ENCODE measurements around the gene ARF6.
"Not testable (repeated sequence)": the region's sequence is repeated elsewhere in the genome, so short reads cannot be mapped to it uniquely, and the experiment has no call there.

ARF6 gene

DNA sequence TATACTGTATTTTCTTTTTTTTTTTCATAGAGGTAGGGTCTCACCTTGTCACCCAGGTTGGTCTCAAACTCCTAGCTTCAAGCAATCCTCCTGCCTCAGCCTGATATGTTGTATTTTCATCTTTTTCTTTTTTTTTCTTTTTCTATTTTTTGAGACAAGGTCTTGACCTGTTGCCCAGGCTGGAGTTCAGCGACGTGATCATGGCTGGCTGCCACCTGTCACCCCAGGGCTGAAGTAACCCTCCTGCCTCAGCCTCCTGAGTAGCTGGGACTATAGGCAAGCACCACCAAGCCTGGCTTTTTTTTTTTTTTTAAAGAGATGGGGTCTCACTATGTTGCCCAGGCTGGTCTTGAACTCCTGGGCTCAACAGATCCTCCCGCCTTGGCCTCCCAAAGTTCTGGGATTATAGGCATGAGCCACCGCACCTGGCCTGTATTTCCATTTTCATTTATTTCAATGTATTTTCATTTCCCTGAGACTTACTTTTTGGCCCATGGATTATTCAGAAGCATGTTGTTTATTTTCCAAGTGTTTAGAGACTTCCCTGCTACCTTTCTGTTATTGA lies 16.2 kb upstream of the ARF6 start:
- DNase-seq (ENCODE audit: low read depth), result no peak

DNA sequence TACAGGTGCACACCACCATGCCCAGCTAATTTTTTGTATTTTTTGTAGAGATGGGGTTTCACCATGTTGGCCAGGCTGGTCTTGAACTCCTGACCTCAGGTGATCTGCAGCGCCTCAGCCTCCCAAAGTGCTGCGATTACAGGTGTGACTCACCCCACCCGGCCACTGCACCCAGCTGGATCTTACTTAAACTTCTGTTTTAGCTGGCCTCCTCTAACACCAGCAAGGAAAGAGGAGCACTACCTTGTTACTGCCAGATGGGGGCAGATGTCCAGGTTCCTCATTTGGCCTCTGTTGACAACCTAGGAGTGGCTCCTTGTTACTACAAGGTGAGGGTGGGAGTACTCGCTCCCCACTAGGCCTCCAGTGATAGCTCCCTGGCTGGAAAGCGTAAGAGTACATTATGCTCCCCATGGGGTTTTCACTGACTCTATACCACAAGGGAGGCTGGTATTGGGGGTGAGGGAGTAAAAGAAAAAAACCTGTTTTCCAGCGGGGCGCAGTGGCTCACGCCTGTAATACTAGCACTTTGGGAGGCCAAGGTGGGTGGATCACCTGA lies 13.2 kb upstream of the ARF6 start:
- peak; percentile 62 for DNase-seq (ENCODE audit: low read depth)

DNA sequence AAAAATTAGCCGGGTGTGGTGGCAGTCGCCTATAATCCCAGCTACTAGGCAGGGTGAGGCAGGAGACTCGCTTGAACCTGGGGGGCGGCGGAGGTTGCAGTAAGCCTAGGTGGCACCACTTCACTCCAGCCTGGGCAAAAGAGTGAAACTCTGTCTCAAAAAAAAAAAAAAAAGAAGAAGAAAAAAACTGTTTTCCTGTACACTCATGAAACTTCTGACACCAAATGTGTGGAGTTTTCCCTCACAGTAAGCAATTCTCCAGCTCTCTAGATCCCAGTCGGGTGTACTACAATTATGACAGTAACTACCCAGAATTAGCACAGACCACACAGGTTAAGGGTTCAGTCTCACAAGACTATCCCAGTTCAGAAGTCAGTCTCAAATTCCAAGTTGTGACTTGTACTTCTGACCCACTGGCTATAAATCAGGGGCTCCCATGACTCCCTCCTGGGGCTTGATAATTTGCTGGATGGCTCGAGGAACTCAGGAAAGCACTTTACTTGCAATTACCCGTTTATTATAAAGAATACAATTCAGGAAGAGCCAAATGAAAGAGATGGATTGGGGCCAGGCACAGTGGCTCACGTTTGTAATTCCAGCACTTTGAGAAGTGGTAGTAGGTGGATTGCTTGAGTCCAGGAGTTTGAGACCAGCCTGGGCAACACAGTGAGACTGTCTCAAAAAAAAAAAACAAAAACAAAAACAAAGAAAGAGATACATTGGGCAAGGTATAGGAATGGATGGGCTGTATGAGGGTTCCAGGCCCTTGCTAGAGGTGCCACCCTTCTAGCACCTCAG lies 12.4 kb upstream of the ARF6 start:
- DNase-seq (ENCODE audit: low read depth), result peak; percentile 60

DNA sequence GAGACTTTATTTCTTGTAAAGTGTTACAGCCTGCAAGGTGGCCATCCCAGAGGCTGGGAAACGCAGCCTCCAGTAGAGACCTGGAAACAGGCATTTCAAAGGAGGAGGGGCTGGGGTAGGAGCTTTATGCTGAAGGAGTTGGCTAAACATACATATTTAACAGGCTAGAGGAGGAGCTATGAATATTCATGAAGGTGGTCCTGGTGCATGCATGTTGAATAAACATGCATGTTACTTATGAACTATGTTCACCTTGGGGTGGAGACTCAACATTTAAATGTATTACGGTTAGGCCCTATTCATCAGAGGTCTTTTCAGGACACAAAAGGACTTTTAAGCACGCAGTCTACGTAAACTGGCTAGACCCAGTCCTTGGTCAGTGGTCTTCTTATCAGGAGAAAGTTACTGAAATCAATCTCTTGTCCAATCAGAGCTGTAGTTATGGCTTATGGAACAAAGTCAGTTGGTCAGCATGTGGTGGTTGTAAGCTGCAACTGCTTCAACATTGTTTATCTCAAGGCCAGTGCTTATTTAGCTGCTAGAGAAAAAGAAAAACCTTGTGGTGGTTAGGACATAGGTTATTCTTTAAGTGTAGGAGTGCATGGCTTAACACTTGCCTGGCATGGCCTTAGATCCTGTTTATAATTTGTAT lies 11.4 kb upstream of the ARF6 start:
- DNase-seq (ENCODE audit: low read depth), result no peak

DNA sequence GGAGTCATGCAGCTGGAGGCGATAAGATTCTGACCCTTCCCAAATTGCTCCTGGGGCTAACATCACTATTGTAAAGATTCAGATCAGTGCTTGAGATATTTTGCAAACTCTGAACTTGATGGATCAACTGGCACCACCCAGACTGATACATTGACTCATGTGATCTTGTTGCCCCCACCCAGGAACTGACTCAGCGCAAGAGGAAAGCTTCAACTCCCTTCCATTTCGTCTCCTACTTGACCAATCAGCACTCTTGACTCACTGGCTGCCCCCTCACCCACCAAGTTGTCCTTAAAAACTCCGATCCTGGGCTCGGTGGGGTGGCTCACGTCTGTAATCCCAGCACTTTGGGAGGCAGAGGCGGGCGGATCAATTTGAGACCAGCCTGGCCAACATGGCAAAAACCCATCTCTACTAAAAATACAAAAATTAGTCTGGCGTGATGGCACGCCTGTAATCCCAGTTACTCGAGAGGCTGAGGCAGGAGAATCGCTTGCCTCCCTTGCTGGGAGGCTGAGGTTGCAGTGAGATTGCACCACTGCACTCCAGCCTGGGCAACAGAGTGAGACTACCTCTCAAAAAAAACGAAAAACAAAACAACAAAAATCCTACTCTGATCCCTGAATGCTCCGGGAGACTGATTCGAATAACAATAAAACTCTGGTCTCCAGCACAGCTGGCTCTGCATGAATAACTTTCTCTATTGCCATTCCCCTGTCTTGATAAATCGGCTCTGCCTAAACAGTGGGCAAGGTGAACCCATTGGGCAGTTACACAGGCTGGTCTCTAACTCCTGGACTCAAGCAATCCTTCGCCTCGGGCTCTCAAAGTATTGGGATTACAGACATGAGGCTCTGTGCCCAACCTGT lies 9.8 kb upstream of the ARF6 start:
- peak; percentile 25 for DNase-seq (ENCODE audit: low read depth)

DNA sequence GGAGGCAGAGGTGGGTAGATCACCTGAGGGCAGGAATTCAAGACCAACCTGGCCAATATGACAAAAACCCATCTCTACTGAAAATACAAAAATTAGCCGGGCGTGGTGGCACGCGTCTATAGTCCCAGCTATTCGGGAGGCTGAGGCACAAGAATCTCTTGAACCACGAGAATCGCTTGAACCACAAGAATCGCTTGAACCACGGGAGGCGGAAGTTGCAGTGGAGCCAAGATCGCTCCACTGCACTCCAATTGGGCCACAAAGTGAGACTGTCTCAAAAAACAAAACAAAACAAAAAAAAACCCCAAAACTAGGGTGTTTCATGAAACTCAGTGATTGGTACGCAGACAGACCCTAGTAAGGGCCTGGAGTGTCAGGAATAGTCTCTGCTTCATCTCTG lies 6.4 kb upstream of the ARF6 start:
- no peak for DNase-seq (ENCODE audit: low read depth)

DNA sequence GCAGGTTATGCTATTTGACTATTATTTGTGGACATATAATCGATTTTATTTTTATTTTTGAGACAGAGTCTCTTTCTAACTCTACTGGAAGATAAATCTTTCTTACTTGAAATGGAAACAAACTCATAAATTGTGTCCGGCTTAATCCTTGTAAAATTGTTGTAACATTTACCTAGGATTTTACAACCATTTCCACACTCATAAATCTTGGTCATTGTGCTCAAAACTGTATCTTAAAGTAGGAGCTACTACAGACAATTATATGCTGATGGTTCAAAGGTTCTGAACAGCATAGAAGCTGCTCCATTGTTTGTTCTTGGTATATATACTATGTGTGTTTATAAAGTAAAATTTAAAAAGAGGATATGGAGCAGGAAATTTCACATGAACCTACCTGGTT lies 4.6 kb upstream of the ARF6 start:
- DNase-seq (ENCODE audit: low read depth), result no peak

DNA sequence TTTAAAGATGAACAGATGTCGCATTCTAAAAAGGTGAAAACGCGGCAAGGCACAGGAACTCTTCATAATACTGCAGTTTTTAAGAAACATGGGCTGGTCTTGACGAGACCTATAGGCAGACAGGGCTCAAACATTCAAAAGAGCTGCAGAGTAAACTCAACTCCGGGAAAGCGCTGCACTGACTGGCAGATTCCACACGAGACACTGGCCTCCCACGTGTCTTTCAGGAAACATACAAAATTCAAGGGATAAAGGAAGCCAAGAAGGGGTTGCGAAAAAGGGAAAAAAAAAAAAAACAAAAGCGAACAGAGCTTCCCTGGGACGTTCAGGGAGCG lies 614 bp upstream of the ARF6 start:
- DNase-seq (ENCODE audit: low read depth), result peak; percentile 83

DNA sequence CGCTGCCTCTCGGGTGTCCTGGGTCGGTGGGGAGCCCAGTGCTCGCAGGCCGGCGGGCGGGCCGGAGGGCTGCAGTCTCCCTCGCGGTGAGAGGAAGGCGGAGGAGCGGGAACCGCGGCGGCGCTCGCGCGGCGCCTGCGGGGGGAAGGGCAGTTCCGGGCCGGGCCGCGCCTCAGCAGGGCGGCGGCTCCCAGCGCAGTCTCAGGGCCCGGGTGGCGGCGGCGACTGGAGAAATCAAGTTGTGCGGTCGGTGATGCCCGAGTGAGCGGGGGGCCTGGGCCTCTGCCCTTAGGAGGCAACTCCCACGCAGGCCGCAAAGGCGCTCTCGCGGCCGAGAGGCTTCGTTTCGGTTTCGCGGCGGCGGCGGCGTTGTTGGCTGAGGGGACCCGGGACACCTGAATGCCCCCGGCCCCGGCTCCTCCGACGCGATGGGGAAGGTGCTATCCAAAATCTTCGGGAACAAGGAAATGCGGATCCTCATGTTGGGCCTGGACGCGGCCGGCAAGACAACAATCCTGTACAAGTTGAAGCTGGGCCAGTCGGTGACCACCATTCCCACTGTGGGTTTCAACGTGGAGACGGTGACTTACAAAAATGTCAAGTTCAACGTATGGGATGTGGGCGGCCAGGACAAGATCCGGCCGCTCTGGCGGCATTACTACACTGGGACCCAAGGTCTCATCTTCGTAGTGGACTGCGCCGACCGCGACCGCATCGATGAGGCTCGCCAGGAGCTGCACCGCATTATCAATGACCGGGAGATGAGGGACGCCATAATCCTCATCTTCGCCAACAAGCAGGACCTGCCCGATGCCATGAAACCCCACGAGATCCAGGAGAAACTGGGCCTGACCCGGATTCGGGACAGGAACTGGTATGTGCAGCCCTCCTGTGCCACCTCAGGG lies 679 bp downstream of the ARF6 start:
- peak; percentile 55 for DNase-seq (ENCODE audit: low read depth)

DNA sequence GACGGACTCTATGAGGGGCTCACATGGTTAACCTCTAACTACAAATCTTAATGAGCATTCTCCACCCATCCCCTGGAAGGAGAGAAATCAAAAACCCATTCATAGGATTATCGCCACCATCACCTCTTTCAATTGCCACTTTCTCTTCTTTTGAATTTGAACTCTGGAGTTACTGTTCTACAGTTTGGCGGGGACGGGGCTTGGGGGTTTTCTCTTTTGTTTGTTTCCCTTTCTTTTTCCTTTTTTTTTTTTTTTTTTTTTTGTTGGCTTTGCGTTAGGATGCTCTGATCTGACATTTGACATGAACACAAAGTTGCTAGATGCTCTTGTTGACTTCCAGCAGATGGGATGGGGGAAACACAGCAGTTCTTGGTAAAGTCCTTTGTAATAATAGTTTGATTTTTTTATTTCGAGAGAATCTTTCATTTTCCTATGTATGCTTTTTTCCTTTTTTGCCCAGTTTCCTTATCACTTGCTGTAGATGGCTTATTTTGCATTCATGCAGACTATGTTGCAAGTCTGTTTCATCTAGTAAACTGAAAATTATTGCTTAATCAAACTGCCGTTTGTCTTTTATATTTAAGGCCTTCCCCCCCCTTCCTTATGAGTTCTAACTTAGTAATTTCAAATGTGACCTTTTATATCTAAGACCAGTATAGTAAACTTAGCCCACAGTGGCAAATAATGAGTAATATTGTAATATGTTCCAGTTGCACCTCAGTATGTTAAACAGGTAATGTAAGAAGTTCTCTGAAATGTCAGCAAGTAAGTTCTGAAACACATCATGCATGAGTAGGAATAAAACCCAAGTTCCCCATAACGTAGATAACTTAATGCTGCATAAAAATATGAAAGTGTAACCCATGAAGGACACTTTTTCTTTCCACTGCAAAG lies 1.6 kb downstream of the ARF6 start:
- DNase-seq (ENCODE audit: low read depth), result not testable (repeated sequence)

DNA sequence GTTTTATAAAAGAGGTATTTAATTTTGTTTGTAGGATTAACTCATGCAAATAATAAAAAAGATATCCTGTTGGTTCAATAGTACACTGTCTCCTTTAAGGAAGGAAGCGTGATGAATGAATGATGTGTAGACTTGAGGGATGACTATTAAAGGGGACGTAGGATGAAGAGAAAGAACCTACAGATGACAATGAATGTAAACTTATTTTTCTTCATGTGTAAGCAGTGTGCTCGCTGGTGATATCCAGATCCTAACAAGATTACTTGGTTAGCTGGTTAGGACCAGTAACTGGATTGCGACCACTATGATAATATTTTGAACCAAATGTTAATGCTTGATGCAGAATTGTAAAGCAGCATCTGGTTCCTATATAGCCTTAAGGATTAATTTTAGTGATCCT lies 2.6 kb downstream of the ARF6 start:
- DNase-seq (ENCODE audit: low read depth), result peak; percentile 33

DNA sequence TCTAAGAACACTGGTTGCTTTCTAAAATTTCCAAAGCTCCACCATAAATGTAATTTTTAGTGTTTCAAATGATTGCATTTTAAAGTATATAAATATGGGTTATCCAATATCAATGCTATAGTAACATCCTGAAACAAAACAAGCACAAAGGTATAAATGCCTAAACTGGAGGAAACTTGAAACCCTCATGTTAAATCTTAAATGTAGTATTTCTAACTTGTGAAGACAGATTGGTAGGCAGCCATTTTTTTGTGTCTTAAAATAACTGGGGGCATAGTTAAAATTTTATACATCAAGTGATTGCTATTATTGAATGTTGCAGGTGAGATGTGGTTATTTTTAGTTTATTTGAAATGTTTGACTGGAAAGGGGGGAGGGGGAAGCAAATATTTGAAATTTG lies 3.4 kb downstream of the ARF6 start:
- not testable (repeated sequence) for DNase-seq (ENCODE audit: low read depth)

DNA sequence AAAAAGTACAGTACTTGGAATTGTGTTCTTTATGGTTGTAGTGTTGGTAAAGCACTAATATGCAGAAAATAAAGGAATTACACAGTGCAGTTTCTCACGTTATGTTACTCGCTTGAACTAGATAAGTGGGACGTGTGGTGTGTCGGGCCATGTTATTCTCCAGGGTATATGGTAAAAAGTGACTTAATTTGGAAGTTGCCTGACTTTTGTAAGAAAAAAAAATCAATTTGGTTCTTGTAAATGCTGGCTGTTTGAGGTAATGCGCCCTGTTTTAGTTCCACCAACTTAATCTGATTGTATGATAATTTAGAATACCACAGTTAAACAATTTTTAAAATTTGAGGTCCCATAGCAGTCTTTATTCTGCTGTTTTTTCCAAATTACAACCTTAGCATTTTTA lies 4.1 kb downstream of the ARF6 start:
- no peak for DNase-seq (ENCODE audit: low read depth)

DNA sequence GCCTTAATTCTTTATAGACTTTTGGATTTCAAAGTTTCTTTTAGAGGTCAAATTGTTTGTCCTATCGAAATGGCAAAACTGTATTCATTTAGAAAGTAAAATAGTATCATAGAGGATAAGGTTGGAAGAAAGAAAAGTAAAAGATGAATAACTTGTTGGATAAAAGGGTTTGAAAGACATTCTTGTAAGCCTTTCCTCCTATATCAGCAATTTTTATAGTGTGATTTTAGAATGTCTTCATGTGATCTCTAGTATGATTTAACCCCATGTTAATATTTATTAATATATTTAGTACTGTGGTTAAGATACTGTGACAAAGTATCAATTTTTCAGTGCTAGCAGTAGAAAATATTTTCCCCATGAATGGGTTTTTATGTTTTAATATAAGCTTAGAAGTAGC lies 4.5 kb downstream of the ARF6 start:
- no peak for DNase-seq (ENCODE audit: low read depth)

DNA sequence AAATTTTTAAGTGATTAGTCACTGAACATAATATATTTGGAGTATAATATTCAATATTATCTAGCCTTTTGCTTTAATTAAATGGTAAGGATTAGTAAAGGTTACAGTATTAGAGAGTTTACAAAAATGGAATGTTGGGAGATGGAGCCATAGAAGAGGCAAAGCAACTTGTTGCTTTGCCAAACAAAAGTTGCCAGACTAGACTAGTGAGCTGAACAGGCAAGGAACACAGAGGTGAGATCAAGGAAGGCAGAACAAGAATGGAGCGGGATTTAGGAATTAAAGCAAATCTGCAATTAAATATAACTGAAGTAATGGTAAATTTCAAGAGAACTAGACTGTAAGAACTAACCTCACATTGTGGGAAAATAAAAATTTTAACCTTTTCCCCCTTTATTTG lies 5.1 kb downstream of the ARF6 start:
- DNase-seq (ENCODE audit: low read depth), result no peak

DNA sequence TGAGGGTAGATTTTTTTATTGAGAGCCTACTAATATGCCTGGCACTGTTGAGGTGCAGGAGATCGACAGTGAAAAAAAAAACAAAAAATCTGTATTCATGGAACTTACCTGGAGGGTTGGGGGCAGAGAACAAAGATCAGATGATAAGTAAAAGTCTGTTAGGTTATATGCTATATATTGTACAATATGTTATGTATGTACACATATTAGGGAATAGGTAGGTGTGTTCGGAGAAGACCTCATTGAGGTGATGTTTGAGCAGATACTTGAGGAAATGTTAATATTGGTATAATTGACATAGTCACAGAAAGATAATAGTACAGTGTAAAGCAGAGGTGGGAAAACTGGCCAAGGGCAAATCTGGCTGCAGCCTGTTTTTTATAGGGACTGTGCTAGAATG lies 5.6 kb downstream of the ARF6 start:
- DNase-seq (ENCODE audit: low read depth), result no peak

DNA sequence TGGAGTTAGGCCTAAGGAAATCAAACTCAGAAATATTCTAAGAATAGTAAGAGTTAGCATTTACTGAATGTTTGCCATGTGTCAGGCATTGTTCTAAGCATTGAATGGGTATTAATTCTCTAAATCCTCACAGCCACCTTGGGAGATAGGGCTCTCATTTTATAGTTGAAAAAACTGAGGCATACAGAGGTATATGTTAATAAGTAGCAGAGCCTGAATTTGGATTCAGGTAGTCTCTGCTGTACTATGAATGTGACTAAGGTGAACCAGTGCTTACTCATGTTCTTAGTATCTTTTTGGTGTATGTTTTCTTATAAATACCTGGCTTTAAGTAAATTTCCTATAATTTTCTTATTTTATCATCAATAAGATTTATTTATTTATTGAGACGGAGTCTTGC lies 8.1 kb downstream of the ARF6 start:
- DNase-seq (ENCODE audit: low read depth), result no peak

DNA sequence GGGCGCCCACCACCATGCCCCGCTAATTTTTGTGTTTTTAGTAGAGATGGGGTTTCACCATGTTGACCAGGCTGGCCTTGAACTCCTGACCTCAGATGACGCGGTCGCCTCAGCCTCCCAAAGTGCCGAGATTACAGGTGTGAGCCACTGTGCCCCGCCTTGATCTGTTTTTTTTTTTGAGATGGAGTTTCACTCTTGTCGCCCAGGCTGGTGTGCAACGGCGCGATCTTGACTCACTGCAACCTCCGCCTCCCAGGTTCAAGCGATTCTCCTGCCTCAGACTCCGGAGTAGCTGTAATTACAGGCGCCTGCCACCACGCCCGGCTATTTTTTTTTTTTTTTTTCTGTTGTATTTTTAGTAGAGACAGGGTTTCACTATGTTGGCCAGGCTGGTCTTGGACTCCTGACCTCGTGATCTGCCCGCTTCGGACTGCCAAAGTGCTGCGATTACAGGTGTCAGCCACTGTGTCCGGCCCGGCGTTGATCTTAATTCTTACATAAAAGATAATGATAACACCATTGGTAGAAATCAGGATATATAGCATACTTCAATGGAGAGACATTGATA lies 9.9 kb downstream of the ARF6 start:
- not testable (repeated sequence) for DNase-seq (ENCODE audit: low read depth)

DNA sequence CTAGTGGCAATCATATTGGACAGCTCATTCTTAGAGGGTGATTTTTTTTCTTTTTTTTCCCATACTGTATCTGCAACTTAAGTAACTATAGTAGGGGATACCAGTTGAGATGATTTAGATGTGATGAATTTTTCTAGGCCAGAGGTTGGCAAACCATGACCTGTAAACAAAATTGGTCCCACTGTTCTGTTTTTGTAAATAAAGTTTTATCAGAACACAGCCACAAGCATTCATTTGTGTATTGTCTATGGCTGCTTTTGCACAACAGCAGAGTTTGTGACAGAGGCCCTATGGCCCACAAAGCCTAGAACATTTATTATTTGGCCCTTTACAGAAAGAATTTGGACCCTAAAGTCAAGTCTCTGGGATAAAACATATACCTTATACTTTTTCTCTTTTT lies 11.4 kb downstream of the ARF6 start:
- DNase-seq (ENCODE audit: low read depth), result no peak

DNA sequence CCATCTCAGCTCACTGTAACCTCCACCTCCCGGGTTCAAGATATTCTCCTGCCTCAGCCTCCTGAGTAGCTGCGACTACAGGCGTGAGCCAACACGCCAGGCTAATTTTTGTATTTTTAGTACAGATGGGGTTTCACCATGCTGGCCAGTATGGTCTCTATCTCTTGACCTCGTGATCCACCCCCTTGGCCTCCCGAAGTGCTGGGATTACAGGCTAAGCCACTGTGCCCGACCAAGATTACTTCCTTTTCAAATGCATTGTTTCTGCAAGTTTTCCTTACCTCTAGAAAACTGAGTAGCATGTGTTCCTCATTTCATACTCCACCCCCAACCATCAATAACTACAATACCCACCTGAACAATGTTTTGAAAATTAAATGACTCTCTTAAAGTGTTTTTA lies 13.1 kb downstream of the ARF6 start:
- DNase-seq (ENCODE audit: low read depth), result no peak

Measured in EH (cell line).